HG03571 (cell line): Measurements from ENCODE around the gene NTM.
"Not testable (repeated sequence)": the region's sequence is repeated elsewhere in the genome, so short reads cannot be mapped to it uniquely, and the experiment has no call there.

Experiments used
- ATAC-seq: cut with Tn5 transposase; IDR thresholded peaks from one replicate; pipeline ENCODE4 v1.9.1; 2021; ENCODE audit not compliant: unreplicated experiment

Gene NTM

DNA sequence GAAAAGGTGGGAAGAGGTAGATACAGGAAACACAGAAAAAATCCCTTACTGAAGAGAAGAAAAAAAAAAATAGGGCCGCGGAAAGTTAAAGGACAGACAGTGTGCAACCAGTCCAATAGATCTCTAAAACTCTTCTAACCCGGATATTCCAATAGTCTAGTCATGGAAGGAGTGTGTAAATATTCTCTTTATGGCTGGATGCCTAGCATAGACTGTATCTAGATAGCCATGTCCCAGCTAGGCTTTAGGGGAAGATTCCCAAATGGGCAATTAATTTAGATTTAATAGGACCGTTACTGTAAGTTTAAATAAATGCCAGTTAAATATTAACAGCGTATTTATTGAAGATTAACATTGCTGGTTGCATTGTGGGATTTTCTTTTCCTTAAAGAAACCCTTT lies 532.7 kb downstream of the NTM start:
- ATAC-seq, result no peak

DNA sequence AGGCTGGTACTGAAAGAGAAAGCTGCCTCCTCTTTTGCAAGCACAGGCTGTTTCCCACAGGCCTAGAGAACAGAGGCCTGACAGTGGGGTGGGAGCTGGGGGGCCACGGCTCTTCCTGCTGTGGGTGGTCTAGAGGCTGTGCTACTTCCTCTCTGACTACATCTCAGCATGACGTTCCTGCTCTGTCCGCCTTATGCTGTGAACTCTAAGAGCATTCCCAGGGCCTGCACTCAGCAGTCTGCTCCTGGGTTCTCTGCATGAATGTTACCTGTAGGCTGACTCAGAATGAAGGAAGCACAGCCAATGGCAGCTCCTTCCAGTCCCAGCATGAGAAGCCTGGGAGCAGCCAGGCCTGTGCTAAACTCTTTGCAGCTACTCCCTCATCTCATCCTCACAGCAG lies 534.3 kb downstream of the NTM start:
- ATAC-seq, result no peak

DNA sequence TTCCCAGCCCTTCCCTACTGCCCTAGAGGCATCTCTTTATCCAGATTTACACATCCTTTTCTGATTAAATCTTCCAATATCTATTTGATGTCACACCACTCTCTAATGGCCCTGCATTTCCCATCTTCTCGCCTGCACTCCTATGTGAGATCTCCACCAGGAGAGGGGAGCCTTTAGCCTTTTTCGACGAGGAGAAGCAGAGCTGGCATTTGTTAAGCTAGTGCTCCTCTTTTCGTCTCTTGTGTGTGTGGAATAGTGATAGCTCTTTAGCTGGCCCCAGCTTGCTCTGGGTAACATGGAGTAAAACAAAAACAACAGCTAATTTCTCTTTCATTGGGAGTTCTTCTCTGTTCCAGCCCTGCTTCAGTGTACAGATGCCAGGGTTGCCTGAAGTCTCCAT lies 536.5 kb downstream of the NTM start:
- ATAC-seq, result no peak

DNA sequence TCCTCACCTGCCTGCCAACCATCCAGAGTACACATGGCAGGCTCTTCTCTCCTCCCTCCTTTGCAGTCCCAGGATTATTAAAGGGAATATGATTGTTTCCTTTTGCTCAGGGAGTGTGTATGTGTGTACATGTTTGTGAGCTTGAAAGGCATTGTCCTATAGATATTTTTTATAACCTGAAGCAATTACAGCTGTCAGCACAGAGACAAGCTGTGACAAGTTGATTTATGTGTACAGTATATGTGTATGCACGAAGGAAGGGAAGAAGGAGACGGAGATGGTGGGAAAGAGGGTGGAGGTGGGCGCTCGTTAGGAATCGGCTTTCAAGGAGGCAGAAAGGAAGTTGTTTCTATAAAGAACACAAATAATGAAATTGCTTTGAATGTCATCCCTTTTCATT lies 537.0 kb downstream of the NTM start:
- ATAC-seq, result no peak

DNA sequence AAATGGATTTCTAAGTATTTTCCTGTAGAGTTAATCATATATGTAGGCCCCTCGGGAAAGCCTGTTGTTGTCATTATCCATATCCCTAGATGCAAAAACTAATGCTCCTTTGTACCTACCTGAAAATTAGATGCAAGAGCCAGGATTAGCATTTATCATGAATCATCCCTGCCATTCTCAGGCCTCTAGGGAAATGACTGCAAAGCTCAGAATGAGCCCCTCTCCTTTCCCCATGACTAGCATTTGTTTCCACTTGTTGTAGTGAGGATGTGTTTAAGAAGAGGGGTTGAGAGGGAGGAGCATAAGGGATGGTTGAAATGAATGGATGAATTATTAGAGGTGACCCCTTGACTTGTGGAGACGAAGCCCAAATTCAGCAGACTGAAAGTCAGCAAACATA lies 537.9 kb downstream of the NTM start:
- ATAC-seq, result no peak

DNA sequence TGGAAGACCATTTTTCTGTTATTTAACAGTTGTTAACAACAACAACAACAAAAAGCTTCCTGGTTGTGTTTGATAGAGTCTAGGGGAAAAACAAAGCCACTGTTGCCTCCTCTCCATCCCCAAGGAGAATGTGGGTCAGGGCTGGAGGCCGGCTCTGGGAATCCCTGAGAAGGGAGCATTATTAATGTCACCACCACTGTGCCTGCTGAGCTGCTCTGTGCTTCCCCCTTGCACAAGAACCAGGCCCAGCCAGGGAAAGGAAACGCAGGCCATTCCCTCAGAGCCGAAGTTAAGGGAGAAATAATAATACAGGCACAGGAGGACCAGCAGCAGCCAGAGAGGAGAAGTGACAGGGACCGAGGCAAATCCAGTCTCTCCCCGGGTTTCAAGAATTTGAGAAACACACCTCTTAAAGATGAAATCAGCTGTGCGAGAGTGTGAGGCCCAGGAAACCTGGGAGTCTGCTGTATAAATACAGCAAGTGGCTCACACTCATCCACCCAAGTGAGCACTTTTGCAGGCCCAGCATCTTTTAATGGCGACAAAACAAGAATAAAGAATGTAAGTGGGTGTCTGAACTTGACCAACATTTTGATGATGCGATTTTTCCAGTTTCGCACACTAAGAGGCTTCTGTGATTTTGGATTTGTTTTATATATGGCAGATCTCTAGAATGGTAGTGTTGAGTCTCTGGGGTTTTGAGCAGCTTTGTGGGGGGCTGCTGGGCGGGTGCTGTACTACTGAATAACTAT lies 539.2 kb downstream of the NTM start:
- ATAC-seq, result no peak

DNA sequence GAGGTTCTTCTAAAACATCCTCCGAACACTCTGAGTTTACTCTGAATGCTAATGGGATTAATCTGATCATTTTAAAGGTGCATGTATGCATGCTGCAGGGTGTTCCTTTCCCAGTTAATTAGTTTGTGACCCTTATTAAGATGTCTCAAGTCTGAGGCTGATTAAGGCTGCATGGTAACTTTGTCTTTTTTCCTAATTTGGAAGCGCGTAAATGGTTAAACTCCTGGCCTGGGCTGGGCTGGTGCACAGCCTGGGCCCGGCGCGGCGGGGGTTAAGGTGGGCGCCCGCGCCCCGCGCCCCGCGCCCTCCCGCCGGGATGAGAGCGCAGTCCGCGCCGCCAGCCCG lies 539.7 kb downstream of the NTM start:
- ATAC-seq, result no peak

DNA sequence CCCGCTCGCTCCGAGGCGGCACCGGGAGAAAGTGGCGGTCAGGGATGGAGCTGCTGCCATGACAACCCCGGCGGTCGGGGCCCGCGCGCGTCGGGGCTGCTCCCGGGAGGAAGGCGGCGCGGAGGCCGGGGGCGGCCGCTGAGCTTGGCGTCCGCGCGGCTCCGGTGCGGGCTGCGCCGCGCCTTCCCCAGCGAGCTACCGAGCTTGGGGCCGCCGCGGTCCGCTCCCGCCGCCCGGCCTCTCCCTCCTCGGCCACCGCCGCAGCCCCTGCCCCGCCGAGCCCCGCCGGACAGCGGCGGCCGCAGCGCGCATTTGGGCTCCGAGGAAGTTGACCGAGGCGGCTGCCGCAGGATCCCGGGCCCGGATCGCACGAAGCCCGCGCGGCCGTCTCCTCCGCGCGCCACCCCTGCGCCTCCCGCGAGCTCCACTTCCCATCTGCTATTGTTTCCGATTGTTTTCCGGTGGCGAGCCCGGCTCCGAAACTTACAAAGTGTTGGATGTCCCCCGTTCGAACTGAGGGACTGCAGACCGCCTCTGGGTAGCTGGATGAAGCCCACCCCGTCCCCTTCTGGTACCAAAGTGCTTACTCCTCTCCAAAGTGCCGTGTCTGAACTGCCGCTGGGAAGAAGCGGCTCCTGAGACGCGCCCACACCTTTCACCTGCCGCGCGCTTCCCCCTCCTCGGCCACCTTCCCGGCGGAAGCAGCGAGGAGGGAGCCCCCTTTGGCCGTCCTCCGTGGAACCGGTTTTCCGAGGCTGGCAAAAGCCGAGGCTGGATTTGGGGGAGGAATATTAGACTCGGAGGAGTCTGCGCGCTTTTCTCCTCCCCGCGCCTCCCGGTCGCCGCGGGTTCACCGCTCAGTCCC lies 540.3 kb downstream of the NTM start:
- no peak for ATAC-seq

DNA sequence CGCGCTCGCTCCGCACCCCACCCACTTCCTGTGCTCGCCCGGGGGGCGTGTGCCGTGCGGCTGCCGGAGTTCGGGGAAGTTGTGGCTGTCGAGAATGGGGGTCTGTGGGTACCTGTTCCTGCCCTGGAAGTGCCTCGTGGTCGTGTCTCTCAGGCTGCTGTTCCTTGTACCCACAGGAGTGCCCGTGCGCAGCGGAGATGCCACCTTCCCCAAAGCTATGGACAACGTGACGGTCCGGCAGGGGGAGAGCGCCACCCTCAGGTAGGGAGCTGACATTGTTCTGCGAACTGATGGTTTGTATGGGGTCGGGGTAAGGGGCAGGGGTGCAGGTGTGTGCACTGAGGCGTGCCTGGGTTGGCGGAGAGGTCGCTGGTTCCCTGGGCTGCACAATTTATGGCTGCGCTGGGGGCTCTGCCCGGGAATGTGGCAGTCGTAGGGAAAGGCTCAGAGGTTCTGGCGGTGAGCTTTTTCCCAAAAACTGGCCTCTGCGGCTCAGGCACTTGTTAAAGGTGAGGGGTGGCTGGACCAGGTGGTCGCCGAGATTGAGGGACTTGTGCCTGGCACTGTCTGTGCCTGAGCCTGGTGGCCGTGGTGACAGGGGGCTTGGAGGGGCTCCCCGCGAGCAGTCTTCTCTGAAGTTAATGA lies 541.1 kb downstream of the NTM start:
- not testable (repeated sequence) for ATAC-seq

DNA sequence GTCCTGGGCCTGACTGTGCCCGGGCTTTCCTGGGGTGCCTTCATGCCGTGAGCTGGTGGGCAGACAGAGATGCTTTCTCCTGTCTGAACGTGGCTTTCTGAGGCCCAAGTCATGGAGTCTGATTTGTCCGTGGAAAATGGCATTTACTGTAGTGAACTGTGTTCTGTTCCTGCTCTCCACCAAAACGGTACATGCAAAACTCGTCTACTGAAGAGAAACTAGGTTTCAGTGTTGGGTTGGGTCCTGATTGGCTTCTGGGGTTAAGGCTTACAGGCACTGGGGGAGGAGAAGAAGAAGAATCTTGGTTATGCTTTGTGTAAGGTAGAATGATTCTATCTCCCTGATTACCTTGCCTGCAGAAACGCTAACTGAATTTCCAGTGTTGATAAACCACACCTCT lies 541.7 kb downstream of the NTM start:
- no peak for ATAC-seq

DNA sequence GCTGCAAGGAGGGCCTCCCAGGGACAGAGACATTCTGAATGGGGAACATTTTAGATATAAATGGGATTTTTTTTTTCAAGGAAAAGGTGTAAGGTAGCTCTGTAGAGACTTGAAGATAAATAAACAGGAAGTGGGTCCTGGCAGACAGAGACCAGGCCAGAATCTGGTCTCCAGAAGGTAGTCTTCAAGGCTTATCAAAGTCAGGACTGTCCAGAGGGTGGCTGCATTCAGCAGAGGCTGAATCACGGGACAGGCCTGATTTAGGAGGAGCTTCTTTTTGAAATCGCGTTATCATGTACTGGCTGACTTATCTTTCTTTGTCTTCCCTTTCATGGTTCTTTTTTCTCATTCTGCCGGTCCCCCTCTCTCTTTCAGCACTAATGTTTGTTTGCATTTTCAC lies 542.9 kb downstream of the NTM start:
- no peak for ATAC-seq

DNA sequence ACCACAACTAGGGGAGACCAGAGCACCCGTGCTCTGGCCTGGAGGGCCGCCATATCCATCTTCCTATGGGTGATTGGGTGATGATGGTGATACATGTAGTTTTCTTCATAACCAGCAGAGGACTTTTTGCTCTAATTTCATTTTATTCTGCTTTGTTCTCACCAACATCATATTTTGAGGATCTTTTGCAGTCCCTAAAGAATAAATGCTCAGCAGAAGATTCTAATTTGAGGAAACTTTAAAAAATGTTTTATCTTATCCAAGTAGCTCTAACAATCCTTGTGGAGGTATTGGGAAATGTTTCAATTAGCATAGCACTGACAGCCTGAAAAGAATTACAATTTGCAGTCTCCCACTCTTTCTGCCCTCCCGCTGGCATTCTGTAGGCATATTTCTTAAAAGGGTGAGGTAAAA lies 544.0 kb downstream of the NTM start:
- ATAC-seq, result no peak

DNA sequence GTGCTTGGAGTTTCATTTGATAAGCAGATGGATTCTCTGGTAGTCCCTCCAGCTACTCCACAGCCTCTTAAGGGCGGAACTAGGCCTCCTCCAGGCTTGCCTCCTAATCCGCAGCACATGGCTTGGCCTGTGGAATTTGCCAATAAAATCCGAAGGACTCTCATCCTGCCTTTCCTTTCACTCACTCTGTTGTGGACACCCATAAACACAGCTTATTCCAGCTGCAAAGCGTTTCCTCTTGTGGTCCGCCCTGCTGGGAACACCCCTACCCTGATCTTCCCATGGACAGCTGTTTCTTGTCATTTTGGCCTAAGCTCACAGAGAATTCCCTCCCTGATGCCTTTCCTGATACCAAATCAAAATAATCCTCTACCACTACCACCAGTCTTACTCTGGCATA lies 546.2 kb downstream of the NTM start:
- ATAC-seq, result no peak

DNA sequence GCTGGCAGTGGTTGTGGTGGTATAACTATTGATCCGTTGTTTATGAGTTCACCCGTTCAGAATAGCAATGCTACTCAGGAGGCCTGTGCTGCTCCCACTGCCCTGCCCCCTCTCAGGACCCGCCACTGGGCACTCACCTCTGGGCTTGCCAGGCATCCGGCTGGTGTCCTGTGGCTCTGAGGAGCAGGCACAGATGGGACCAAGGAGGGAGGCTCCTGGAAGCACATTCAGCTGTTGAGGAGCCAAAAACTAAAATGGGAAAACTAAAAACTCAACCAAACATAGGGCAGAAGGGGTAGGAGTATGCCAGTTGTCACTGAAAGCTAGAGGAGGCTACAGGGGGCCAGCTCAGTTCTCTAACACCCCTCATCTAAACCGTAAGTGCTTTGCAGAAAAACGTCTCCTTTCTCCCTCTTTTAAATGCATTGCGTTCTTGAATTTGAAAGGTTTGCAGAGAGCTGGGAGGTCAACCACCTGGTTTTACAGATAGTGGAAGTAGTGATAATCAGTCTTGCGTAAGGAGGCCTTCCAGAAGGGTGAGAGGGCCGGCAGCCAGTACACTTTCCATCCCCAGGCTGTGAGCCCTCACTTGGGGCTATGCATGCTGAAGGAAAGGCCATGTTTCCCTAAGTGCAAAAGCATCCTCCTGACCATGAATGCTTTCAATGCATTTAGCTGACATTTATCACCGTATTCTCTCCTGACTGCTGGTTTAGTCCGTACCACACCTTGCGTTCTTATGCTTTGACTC lies 547.4 kb downstream of the NTM start:
- ATAC-seq, result no peak

DNA sequence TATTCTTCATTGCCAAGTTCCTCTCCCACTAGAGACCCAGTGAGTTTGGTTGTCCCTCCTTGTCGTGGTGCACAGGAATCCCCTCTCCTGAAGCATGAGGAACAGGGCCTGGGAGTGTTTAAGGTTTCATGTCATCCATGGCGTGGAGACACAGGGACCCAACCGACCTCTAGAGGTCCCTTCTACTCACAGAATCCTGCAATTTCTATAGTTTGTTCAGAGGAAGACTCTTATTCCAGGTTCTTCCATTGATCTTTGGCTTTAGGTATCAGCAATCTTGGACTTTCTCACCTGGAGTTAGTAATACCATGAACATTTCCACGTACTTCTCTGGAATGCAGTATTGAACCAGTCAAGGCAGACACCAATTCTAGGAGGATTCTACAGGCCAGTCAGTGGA lies 548.2 kb downstream of the NTM start:
- ATAC-seq, result no peak

DNA sequence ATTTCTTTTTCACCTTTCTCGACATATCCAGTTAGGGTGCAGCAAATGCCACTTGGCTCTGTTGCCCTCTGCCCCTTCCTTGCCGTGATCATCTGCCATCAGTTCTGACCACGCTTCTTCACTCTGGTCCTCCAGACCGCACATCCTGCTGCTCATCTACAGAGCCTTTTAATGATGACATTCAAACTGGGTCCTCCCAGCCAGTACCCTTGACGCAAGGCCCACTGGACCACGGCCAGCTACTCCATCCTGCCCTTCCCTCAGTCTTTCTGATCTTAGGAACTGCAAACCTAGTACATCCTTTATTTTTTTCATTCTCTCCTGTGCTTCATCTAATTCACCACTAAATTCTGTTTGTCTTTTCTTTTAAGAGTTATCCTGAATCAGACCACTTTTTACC lies 551.8 kb downstream of the NTM start:
- no peak for ATAC-seq

DNA sequence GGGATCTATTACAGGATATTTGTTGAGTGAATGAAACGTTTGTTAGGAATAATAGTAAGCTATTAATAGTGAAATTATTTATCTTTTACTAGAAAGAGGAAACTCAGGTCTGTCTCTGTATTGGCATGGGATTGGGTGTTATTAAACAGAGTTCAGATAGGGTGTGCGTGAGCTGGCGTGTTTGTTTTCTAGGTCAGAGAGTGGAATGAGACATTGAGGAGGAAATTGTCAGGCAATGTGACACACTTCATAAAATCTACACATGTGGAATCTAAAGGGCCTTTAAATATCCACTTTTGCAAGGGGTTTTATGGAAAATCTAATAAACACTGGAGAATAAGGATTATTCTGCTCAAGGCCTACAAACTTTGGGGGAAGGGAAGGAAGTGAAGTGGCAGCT lies 552.9 kb downstream of the NTM start:
- no peak for ATAC-seq

DNA sequence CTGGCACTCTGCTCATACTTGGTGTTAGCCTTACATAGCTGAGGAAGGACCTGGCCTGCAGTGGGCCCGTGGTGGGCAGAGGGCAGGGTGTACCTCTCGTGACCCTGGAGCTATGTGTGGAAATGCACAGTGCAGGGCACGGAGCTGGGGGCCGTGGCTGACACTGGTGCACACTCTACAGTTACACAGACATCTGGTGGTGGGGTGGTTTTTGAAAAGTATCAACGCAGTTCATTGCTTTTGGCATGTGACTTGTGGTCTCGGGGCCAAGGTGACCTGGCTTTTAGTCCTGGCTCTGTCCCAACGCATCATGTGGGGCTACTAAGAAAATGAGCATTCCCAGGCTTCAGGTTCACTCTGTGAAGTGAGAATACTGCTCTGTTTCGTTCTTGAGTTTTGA lies 553.6 kb downstream of the NTM start:
- no peak for ATAC-seq

DNA sequence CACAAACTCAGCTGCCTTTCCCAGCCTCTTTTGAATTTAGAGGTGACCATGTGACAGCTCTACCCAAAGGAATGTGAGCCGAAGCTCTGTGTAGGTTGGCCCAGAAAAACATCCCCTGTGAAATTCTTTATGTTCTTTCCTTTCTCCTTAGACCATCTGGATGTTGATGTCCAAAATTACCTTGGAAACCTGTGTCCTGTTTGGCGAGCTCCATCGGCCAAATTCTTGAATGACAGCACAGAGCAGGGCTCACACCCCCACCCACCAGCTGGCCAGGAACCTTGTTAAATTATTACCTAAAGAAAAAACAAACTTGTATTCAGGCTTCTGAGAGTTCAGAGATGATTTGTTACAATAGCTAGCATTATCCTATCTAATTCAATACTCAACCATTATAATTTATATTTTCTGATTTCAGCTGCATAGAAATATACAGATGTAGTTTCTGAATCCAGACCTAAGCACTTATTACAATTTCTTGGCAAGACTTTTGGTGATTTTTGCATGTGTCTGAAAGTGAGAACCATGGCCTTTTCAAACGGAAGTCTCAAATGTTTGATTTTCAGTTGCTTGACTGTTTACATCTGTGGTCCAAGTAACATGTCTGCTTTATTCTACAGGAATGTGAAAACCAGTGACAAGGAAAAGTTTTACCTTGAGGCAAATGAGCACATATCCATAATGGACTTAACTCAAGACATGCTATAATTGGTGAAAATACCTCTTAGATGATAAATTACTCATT lies 554.2 kb downstream of the NTM start:
- no peak for ATAC-seq

DNA sequence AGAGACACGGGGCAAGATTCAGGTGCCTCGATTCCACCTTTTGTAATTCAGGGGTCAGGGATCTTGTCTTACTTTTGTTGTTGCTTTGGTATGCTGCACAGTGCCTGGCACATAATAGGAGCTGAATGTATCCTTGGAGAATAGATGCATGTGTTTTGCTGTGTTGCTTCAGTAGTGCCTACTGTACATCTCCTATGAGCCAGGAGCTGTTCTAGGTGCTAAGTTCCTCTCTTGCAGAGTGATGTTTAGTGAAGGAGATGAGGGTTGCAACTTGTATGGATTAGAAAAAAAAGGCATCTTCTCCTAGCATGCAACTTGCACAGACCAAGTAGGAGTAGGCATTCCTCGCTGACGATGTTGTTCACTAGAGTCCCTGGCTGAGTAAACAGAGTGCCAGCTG lies 555.4 kb downstream of the NTM start:
- no peak for ATAC-seq

DNA sequence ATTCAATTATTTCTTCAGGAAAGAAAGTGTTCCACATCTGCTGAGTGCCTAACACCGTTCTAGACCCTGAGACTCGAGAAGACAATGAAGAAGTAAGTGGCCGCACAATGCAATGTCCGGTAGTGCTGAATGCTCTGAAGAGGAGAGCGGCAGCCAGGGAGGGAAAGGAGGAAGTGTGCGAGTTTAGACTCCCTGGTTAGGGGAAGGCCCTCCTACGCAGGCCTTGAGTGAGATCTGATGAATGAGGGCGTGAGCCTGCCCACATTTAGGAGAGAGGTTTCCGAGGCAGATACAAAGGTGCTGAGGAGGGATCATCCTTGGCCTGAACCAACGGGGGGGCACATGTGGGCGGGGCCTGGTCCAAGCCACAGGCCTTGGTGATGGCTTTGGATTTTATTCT lies 558.6 kb downstream of the NTM start:
- ATAC-seq, result no peak
